HEK293 (cell line): ENCODE results near the gene APC2.

ENCODE experiments used
- CTCF ChIA-PET: fragments of 350-600 bp; formaldehyde crosslinking; extraction: SDS; loops from one replicate; lab custom pipeline; 2021; ENCODE audit warnings: antibody characterized with exemption; lab: Yijun Ruan, JAX
- POLR2A ChIA-PET: fragments of 300-600 bp; formaldehyde crosslinking; extraction: SDS; loops from one replicate; lab custom pipeline; 2020; ENCODE audit warnings: antibody characterized with exemption, inconsistent platforms; lab: Yijun Ruan, JAX
- H3K27ac ChIP-seq: fragments of 200-500 bp; sonication (Bioruptor generic); 2 replicates; pipeline ENCODE4 v1.5.1; 2014; ENCODE audit warnings: low read depth, low read length, control low read depth, inconsistent platforms; ENCODE audit errors: extremely low read depth
- H3K36me3 ChIP-seq, 2 experiments: fragments of 200-500 bp in 1 of 2; sonication (Bioruptor generic) in 1 of 2; 1 replicate in 1 of 2; 2 replicates in 1 of 2; pipeline ENCODE4 v1.5.1; 2014 to 2017; ENCODE audit warnings: inconsistent platforms in 2 of 2, low read length in 2 of 2; ENCODE audit not compliant: control insufficient read depth in 2 of 2, insufficient read depth in 1 of 2
- H3K4me1 ChIP-seq: fragments of 200-500 bp; sonication (Bioruptor generic); 2 replicates; pipeline ENCODE4 v1.5.1; 2014; ENCODE audit warnings: mild to moderate bottlenecking, low read length, inconsistent platforms; ENCODE audit not compliant: control insufficient read depth, insufficient read depth
- H3K4me3 ChIP-seq: 2 replicates; pipeline ENCODE4 v1.5.1; 2011; ENCODE audit warnings: low read depth, mild to moderate bottlenecking, control low read depth, low read length, moderate library complexity
- H3K9me3 ChIP-seq: fragments of 200-500 bp; sonication (Bioruptor generic); 2 replicates; pipeline ENCODE4 v1.5.1; 2014; ENCODE audit warnings: low read depth, low read length, inconsistent platforms; ENCODE audit not compliant: control insufficient read depth, insufficient read depth
- GLI2 ChIP-seq: fragments of 450-650 bp; formaldehyde crosslinking; IDR thresholded peaks from 2 replicates; pipeline ENCODE4; 2017; ENCODE audit warnings: missing biosample characterization, missing genetic modification characterization, low read depth, borderline replicate concordance
- GLIS2 ChIP-seq: fragments of 450-650 bp; formaldehyde crosslinking; IDR thresholded peaks from 2 replicates; pipeline ENCODE4 v1.5.1; 2016; ENCODE audit warnings: missing biosample characterization, missing genetic modification characterization
- SCRT1 ChIP-seq: fragments of 450-650 bp; formaldehyde crosslinking; IDR thresholded peaks from 2 replicates; pipeline ENCODE4 v1.5.1; 2016; ENCODE audit warnings: missing biosample characterization, missing genetic modification characterization, borderline replicate concordance
- SETDB1 ChIP-seq: IDR thresholded peaks from one replicate; pipeline ENCODE4 v1.6.1; 2017; ENCODE audit warnings: mild to moderate bottlenecking, low read length, moderate library complexity, mixed read lengths; ENCODE audit not compliant: insufficient read length
- SP7 ChIP-seq: fragments of 450-650 bp; formaldehyde crosslinking; IDR thresholded peaks from 2 replicates; pipeline ENCODE4 v1.5.1; 2016; ENCODE audit warnings: missing biosample characterization, missing genetic modification characterization
- ZIC2 ChIP-seq: fragments of 450-650 bp; formaldehyde crosslinking; IDR thresholded peaks from 2 replicates; pipeline ENCODE4 v1.5.1; 2016; ENCODE audit warnings: missing biosample characterization, missing genetic modification characterization
- ZNF140 ChIP-seq: fragments of 450-650 bp; formaldehyde crosslinking; IDR thresholded peaks from 2 replicates; pipeline ENCODE4 v1.5.1; 2016; ENCODE audit warnings: missing biosample characterization, missing genetic modification characterization
- ZNF148 ChIP-seq: fragments of 450-650 bp; formaldehyde crosslinking; IDR thresholded peaks from 2 replicates; pipeline ENCODE4 v1.5.0; 2017; ENCODE audit warnings: missing biosample characterization, missing genetic modification characterization, borderline replicate concordance
- ZNF16 ChIP-seq: fragments of 450-650 bp; formaldehyde crosslinking; IDR thresholded peaks from 2 replicates; pipeline ENCODE4 v1.5.1; 2016; ENCODE audit warnings: low read depth, missing biosample characterization, missing genetic modification characterization
- ZNF24 ChIP-seq: fragments of 450-650 bp; formaldehyde crosslinking; IDR thresholded peaks from 2 replicates; pipeline ENCODE4 v1.5.1; 2016; ENCODE audit warnings: missing biosample characterization, missing genetic modification characterization
- ZNF335 ChIP-seq: fragments of 450-650 bp; formaldehyde crosslinking; conservative IDR thresholded peaks from 2 replicates; pipeline ENCODE4 v1.5.1; 2016; ENCODE audit warnings: missing biosample characterization, missing genetic modification characterization
- ZNF398 ChIP-seq: fragments of 450-650 bp; formaldehyde crosslinking; IDR thresholded peaks from 2 replicates; pipeline ENCODE4 v1.5.1; 2017; ENCODE audit warnings: missing biosample characterization, missing genetic modification characterization
- ZNF449 ChIP-seq: fragments of 450-650 bp; formaldehyde crosslinking; IDR thresholded peaks from 2 replicates; pipeline ENCODE4 v1.5.1; 2017; ENCODE audit warnings: missing biosample characterization, mild to moderate bottlenecking, missing genetic modification characterization, moderate library complexity
- ZNF501 ChIP-seq: fragments of 450-650 bp; formaldehyde crosslinking; IDR thresholded peaks from 2 replicates; pipeline ENCODE4 v1.5.1; 2016; ENCODE audit warnings: missing biosample characterization, missing genetic modification characterization
- ZNF549 ChIP-seq: fragments of 450-650 bp; IDR thresholded peaks from 2 replicates; pipeline ENCODE4 v1.5.1; 2018; ENCODE audit warnings: missing biosample characterization, missing genetic modification characterization, mild to moderate bottlenecking, inconsistent platforms, moderate library complexity
- ZNF610 ChIP-seq: fragments of 450-650 bp; formaldehyde crosslinking; IDR thresholded peaks from 2 replicates; pipeline ENCODE4 v1.5.1; 2016; ENCODE audit warnings: missing biosample characterization, missing genetic modification characterization, borderline replicate concordance
- ZNF704 ChIP-seq: fragments of 450-650 bp; formaldehyde crosslinking; IDR thresholded peaks from 2 replicates; pipeline ENCODE4 v1.5.1; 2016; ENCODE audit warnings: missing biosample characterization, missing genetic modification characterization
- ZSCAN5A ChIP-seq: fragments of 450-650 bp; formaldehyde crosslinking; IDR thresholded peaks from 2 replicates; pipeline ENCODE4 v1.5.1; 2016; ENCODE audit warnings: missing biosample characterization, missing genetic modification characterization

The APC2 gene

GRCh38 chr19:1489463-1490310 is 39.8 kb downstream of the APC2 start:
- POLR2A ChIA-PET: interaction anchor here (0.5 to 0.6 kb wide), 2 partner anchors 17 to 150 kb away, joined by 3 to 6 read pairs; no protein-coding TSS in a partner anchor
- TF ChIP-seq GLI2 (no peak), ZNF610 (tag by site-specific recombination) (no peak), ZNF398 (tag by site-specific recombination) (peak; percentile 65), ZNF704 (no peak), SCRT1 (no peak), ZNF449 (tag by site-specific recombination) (no peak), ZNF16 (tag by site-specific recombination) (no peak), SETDB1 (no peak), ZSCAN5A (0 out of 2 replicates have a peak, but pooled peaks have one; percentile 83), SP7 (tag by site-specific recombination) (no peak), ZIC2 (tag by site-specific recombination) (no peak), GLIS2 (peak; percentile 14; the same call in 1 of the 2 replicates), ZNF148 (tag by site-specific recombination) (no peak), ZNF501 (tag by site-specific recombination) (peak; percentile 65; the same call in 1 of the 2 replicates), ZNF140 (tag by site-specific recombination) (no peak), ZNF549 (tag by site-specific recombination) (no peak), ZNF24 (tag by site-specific recombination) (no peak), ZNF335 (peak; percentile 74; the same call in 1 of the 2 replicates)
- Histone ChIP-seq H3K4me1 (peaks cover 5% of the 10 kb centered on the region), H3K36me3 (no peaks in the 10 kb centered on the region), H3K9me3 (no peaks in the 10 kb centered on the region), H3K4me3 (peak overlapping the region; percentile 46), H3K27ac (peak overlapping the region; percentile 34; the same call in 1 of the 2 replicates)
- CTCF ChIA-PET: interaction anchor here (0.9 to 1.2 kb wide), 2 partner anchors 14 to 21 kb away, joined by 3 to 4 read pairs; no protein-coding TSS in a partner anchor
